Renal cortical epithelial cell (primary cell): ENCODE results near the gene CEP57L1. TPM values are rescaled to one million over a fixed set of nuclear protein-coding genes. Genes with fewer than 3 reads are reported as not detected.
"Not testable (repeated sequence)": the region's sequence is repeated elsewhere in the genome, so short reads cannot be mapped to it uniquely, and the experiment has no call there.

Source experiments
- DNase-seq: peaks from one replicate; pipeline ENCODE4 v3.0.0-alpha.2; 2011; ENCODE audit warnings: low read depth
- total RNA-seq: library from RNA; depleted of rRNA; stranded (reverse); fragments of >200 nt; gene quantifications from 2 replicates; pipeline ENCODE4 v1.2.3, GENCODE V29; 2014

Gene CEP57L1
- total RNA-seq, 1 donor from 2014 or later, result 17.2 TPM

- DNase-seq, result no peak
These were observed 10.4 kb downstream of the CEP57L1 start for GRCh38 chr6:109105681-109106080.

GRCh38 chr6:109109663-109110062 is 14.4 kb downstream of the CEP57L1 start:
- DNase-seq, result not testable (repeated sequence)

- DNase-seq, result not testable (repeated sequence)
These were observed 17.4 kb downstream of the CEP57L1 start for GRCh38 chr6:109112663-109113062.

GRCh38 chr6:109117346-109118035 is 22.2 kb downstream of the CEP57L1 start:
- DNase-seq, result peak; percentile 76

GRCh38 chr6:109118337-109118736 is 23.0 kb downstream of the CEP57L1 start:
- DNase-seq, result no peak

- peak; percentile 44 for DNase-seq
These were observed 23.6 kb downstream of the CEP57L1 start for GRCh38 chr6:109118871-109119354.

GRCh38 chr6:109121411-109121810 is 26.1 kb downstream of the CEP57L1 start:
- no peak for DNase-seq

DNA sequence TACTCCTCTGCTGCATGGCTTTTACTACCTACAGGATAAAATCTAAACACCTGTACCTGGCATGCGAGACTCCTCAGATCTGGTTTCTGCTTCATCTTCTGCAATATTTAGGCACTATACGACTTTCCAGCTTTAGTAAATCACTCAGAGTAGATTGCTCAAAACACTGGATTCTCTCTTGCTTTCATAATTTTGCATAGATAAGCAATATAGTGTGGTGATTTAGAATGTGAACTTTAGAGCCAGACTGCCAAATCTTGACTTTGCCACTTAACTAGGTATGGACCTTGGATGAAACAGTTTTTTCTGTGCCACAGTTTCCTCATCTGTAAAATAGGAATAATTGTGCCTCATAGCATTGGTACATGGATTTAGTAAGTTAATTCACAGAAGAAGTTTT is 28.9 kb downstream of the CEP57L1 start:
- DNase-seq, result no peak

- no peak for DNase-seq
These were observed 30.2 kb downstream of the CEP57L1 start for GRCh38 chr6:109125504-109125903.

DNA sequence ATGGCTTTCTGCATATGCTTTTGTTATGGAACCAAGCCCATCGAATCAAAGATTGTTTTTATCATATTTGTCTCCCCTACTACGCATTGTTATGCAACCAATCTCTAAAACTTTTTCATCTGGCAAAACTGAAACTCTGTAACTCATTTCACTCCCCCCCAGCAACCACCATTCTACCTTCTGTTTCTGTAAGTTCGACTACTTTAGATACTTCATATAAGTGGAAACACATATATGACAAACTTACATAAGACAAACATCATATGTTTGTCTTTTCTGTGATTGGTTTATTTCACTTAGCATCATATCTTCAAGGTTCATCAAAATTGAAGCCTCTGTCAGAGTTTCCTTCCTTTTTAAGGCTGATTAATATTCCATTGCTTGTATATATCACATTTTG is 34.8 kb downstream of the CEP57L1 start:
- no peak for DNase-seq

GRCh38 chr6:109135600-109135999 is 40.3 kb downstream of the CEP57L1 start:
- DNase-seq, result not testable (repeated sequence)

GRCh38 chr6:109136039-109136438 is 40.7 kb downstream of the CEP57L1 start:
- DNase-seq, result not testable (repeated sequence)

- not testable (repeated sequence) for DNase-seq
These were observed 41.2 kb downstream of the CEP57L1 start for GRCh38 chr6:109136530-109136929.

DNA sequence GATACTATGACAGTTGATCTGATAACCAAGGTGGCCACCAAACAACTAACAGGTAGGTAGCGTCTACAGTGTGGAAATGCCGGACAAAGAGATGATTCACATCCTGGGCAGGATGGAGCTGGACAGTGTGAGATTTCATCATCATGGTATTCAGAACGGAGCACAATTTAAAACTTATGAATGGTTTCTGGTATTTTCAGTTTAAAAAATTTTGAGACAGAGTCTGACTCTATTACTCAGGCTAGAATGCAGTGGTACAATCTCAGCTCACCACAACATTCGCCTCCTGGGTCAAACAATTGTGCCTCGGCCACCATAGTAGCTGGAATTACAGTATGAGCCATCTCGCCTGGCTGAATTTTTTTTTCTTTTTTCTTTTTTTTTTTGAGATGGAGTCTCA is 43.8 kb downstream of the CEP57L1 start:
- DNase-seq, result peak; percentile 58

DNA sequence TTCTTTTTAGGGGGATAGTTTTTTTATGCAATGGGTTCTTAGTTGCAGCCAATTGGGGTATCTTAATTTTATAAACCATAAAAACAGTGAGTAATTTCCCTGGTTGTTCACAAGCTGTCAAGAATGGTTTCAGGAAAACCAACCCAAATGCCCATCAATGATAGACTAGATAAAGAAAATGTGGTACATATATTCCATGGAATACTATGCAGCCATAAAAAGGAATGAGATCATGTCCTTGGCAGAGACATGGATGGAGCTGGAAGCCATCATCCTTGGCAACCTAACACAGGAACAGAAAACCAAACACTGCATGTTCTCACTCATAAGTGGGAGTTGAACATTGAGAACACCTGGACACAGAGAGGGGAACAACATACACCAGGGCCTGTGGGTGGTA is 46.8 kb downstream of the CEP57L1 start:
- DNase-seq, result not testable (repeated sequence)

- DNase-seq, result no peak
These were observed 47.9 kb downstream of the CEP57L1 start for GRCh38 chr6:109143191-109143590.

DNA sequence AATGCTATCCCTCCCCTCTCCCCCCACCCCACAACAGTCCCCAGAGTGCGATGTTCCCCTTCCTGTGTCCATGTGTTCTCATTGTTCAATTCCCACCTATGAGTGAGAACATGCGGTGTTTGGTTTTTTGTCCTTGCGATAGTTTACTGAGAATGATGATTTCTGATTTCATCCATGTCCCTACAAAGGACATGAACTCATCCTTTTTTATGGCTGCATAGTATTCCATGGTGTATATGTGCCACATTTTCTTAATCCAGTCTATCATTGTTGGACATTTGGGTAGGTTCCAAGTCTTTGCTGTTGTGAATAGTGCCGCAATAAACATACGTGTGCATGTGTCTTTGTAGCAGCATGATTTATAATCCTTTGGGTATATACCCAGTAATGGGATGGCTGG is 52.9 kb downstream of the CEP57L1 start:
- DNase-seq, result not testable (repeated sequence)

DNA sequence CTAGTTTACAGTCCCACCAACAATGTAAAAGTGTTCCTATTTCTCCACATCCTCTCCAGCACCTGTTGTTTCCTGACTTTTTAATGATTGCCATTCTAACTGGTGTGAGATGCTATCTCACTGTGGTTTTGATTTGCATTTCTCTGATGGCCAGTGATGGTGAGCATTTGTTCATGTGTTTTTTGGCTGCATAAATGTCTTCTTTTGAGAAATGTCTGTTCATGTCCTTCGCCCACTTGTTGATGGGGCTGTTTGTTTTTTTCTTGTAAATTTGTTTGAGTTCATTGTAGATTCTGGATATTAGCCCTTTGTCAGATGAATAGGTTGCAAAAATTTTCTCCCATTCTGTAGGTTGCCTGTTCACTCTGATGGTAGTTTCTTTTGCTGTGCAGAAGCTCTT is 53.4 kb downstream of the CEP57L1 start:
- DNase-seq, result not testable (repeated sequence)

- DNase-seq, result no peak
These were observed 58.4 kb downstream of the CEP57L1 start for GRCh38 chr6:109153752-109154151.

DNA sequence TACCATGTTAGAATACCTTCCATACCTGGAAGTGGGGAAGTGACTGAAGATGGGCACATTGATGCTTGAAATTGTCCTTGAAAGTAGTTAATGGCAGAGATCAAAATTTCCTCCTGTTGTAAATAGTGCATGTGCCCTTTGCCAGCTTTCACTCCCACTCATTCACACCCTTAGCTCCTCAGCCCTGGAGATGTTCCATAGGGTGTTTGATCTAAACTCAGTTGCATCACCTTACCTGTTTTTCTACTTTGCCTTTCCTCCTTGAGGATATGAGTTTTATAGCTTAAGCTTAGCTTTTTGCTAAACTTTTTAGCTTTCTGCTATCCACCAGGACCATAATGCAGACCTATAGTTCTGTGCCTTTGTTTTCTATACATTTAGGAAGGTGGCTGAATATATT is 69.0 kb downstream of the CEP57L1 start:
- no peak for DNase-seq

DNA sequence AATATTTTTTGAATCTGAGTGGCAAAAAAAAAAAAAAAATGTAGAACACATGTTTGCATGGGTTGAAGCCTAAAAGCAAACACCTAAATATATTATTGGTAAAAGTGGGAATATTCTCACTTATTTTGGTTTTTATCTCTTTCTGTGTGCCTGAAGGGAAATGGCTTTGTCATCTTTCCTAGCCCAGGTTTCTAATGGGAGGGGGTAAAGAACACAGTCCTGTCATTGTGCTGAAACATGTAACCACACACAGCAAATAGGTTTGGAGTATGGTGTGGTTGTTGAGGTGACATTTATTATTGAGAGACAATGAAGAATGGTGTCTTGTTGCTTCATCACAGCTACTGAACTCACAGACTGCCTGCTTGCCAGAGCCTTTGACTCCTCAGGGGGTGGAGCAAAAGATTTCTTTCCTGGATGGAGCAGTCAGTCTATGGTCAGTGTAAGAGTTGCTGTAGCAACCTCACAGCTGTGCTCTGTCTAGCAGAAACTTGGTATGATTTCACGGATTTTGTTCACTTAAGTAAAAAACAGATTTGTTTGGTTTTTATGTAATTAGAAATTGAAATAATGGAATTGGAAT is 70.2 kb downstream of the CEP57L1 start:
- DNase-seq, result peak; percentile 85

- DNase-seq, result no peak
These were observed 71.4 kb downstream of the CEP57L1 start for GRCh38 chr6:109166673-109167072.

DNA sequence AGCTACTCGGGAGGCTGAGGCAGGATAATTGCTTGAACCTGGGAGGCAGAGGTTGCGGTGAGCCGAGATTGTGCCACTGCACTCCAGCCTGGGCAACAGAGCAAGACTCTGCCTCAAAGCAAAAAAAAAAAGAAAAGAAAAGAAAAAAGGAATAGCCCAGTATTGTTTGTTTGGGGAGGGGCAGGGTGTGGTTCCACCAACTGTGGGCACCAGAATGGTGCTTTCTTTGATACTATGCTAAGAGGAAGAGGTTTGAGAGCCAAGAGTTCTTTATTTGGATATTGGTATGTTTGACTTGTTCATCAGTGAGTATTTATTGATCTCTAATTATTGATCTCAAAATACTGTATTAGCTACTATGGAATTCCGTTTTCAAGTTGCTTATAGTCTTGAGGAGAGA is 72.3 kb downstream of the CEP57L1 start:
- DNase-seq, result no peak
